Prostate gland (tissue), 2 donors: ENCODE data around the gene STAT4.

ENCODE experiments used
- POLR2A ChIP-seq: fragments of 450-650 bp; IDR thresholded peaks from one replicate; pipeline ENCODE4 v1.6.1; 2016; ENCODE audit warnings: antibody characterized with exemption, mild to moderate bottlenecking
- TF ChIP-seq, protein P1 (sequence below), 4 experiments: fragments of 200-600 bp in 2 of 4; fragments of 450-650 bp in 2 of 4; sonication (generic) in 2 of 4; IDR thresholded peaks; 1 replicate in 3 of 4; 2 replicates in 1 of 4; pipeline ENCODE4 v1.5.1; 2016 to 2019; ENCODE audit warnings: antibody characterized with exemption in 4 of 4, mild to moderate bottlenecking in 2 of 4, moderate library complexity in 2 of 4

DNA sequence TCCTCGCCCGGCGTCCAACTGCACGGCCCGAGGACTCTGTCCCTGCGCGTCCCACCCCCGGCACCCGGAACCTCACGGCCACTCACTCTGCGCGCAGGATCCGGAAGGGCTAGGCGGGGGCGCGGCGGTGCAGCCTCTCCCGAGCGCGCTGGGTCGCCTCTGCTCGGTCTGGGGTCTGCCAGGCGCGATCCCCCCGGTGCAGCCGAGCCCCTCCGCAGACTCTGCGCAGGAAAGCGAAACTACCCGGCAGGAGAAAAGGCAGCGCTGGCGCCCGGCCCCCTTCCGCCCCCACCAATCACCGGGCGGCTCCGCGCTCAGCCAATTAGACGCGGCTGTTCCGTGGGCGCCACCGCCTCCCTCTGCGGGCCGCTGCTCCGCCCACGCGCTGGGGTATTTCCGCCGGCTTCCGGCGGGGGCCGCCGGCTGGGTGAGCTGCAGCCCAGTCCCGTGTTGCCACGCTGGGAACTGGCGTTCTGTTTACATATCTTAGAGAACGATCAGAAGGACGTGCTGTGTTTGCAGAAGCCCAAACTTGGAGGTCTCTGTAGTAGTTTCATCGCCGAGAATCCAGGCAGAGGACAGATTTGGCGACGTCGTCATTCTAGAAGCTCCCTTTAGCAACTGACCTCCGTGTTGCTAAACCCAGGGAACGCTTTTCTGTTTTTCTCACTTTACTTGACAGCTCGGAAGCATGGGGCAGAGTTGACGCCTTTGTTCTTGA, 136.7 kb downstream of the STAT4 start, which contains the start of gene STAT1:
- TF ChIP-seq, protein P1, sequence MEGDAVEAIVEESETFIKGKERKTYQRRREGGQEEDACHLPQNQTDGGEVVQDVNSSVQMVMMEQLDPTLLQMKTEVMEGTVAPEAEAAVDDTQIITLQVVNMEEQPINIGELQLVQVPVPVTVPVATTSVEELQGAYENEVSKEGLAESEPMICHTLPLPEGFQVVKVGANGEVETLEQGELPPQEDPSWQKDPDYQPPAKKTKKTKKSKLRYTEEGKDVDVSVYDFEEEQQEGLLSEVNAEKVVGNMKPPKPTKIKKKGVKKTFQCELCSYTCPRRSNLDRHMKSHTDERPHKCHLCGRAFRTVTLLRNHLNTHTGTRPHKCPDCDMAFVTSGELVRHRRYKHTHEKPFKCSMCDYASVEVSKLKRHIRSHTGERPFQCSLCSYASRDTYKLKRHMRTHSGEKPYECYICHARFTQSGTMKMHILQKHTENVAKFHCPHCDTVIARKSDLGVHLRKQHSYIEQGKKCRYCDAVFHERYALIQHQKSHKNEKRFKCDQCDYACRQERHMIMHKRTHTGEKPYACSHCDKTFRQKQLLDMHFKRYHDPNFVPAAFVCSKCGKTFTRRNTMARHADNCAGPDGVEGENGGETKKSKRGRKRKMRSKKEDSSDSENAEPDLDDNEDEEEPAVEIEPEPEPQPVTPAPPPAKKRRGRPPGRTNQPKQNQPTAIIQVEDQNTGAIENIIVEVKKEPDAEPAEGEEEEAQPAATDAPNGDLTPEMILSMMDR (IDR thresholded peaks at IDR 0.05), result peak in 1 of 4 experiments; percentile 43
- TF ChIP-seq POLR2A, result peak; percentile 86
